ENCODE data around the gene HS3ST5.
"Not testable (repeated sequence)": the region's sequence is repeated elsewhere in the genome, so short reads cannot be mapped to it uniquely, and the experiment has no call there.

HS3ST5 gene

DNA sequence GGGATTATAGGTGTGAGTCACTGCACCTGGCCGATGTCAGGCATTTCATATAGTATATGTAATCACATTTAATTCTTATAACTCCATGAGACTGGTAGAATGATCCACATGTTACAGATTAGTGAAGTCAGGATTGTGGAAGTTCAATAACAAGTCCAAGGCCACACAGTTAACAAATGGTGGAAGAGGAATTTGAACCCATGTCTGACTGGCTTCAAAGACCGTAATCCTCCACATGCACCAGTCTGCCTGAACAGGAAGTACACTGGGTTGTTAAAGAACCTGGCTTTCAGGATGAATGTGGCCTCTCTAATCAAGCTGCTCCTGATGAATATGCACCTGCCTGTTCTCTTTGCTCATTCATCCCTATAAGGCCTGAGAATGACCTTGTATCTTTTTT, 249.9 kb downstream of the HS3ST5 start:
- no peak for DNase-seq (ENCODE audit: low spot score)

DNA sequence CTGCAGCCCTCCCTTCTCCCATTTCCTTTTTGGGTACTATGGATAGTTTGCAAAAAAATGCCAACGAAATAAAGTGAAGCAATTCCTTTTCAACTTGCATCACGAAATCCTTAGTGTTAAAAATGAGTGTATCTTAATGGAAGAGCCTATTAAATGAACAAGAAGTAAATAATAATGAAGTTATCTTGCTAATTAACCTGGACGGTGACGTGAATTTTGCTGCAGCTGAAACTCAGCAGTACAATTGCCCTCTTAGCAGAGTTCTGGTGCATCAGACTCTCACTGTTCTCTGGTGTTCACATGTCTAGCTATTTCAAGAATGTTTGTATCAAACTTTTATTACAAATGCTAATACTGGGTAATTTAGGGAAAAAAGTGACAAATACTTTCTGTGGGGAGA, 252.2 kb downstream of the HS3ST5 start:
- DNase-seq (ENCODE audit: low spot score), result no peak

DNA sequence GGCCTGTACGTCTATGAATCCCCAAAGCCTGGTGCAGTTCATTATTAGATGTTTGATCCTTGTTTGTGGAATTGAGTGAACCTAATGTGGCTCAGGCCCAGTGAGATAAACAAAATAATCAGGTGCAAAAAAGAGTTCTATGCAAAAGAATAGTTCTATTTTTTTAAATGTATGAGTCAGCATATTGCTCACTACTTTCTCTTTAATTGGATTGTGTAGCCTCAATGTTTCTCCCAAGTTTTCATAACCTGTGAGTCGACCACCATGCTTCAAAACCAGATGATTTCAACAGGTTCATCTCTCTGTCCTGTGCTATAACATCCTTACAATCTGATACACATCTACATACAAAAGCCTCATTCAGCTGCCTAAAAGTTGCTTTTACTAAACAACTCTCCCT, 255.3 kb downstream of the HS3ST5 start:
- DNase-seq (ENCODE audit: low spot score), result no peak

DNA sequence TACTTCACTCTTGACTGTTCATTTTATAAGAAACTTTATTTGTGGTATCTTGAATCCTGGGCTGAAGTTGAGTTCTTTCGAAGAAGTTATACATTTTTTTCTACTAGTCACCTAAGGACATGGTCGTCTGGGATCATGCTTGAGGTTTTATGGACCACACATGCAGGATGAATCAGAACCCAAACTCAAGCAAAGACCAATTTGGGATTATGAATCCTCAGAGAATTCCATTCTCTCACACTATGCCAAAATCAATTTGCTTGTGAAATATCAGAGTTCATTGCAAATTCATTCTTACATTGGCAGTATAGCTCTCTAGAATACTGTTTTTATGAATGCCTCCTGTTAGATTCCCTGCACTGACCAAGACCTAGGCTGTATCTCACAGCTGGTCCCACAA, 257.6 kb downstream of the HS3ST5 start:
- no peak for DNase-seq (ENCODE audit: low spot score)

DNA sequence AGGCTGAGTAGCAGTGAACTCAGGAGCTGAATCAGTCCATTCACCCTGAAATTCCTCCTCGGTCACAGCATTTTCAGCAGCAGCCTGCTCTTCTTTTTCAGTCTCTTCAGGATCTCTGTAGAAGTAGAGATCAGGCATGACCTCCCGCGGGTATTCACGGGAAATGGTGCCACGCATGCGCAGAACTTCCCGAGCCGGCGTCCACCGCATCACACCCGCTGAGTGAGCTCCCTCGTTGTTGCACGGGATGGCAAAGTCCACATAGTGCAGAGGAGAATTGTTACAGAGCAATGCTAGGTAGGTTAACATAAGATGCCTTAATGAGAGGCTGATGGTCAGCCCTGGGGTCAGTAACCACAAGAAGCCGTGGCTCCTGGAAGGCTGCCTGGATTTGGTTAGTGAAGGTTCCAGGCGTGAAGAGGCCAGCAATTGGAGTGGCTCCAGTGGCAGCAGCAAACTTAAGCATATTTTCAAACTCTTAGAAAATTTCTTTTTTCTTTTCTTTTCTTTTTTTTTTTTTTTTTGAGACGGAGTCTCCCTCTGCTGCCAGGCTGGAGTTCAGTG, 258.4 kb downstream of the HS3ST5 start:
- DNase-seq (ENCODE audit: low spot score), result no peak

DNA sequence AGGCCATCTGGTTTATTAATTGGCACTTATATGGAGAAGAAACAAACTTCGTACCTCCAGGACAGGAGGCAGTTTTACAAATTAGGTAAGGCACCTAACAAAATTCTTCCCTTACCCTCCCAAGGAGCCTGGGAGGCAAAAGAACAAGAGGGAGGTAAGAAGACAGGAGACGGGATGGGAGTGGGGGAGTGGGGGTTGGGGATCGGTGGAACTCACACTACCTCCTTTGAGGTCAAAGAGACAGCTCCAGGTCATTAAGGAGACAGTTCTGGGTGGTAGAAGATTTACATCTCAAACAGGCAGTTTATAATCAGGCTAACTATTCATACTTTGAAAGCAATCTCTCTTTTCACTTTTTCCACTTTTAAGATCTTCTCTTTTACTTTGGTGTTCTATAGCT, 259.6 kb downstream of the HS3ST5 start:
- no peak for DNase-seq (ENCODE audit: low spot score)

DNA sequence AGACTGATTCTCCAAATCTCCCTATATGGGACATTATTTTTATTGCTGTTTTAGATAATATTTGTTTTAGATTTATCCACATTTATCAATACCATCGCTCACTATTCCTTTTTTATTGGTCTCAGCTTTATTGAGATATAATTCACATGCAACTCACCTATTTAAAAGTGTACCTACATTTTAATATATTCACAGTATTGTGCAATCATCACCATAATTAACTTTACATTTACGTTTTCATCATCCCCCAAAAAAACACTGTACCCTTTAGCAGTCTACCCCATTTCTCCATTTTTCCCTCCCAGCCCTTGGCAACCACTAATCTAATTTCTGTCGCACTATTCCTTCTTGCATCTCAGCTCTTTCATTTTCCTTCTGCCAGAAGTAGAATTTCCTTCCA, 261.1 kb downstream of the HS3ST5 start:
- DNase-seq (ENCODE audit: low spot score), result no peak

DNA sequence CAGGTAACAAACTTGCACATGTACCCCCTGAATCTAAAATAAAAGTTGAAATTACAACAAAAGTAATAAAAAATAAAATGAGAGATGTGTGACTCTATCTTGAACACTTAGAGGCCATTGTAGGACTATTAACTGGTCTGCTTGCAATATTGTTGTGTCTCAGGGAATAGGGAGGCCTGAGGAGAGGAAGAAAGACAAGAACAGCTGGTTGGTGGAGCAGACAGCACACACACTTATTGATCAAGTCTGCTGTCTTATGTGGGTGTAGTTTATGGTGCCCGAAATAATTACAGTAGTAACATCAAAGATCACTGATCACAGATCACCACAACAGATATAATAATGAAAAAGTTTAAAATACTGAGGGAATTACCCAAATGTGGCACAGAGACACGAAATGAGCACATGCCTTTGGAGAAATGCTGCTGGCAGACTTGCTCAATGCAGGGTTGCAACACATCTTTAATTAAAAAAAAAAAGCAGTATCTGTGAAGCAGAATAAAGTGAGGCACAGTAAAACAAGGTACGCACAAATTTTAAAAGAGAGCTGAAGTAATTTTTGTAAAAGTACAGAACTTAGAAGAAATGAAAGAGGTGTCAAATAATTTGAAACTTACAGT, 261.8 kb downstream of the HS3ST5 start:
- DNase-seq (ENCODE audit: low spot score), result no peak

DNA sequence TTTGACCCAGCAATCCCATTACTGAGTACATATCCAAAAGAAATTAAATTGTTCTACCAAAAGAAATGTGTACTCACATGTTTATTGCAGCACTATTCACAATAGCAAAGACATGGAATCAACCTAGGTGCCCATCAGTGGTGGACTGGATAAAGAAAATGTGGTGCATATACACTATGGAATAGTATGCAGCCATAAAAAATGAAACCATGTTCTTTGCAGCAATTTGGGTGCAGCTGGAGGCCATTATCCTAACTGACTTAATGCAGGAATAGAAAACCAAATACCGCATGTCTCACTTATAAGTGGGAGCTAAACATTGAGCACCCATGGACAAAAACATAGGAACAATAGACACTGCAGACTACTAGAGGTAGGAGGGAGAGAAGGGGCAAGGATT, 262.4 kb downstream of the HS3ST5 start:
- DNase-seq (ENCODE audit: low spot score), result not testable (repeated sequence)

DNA sequence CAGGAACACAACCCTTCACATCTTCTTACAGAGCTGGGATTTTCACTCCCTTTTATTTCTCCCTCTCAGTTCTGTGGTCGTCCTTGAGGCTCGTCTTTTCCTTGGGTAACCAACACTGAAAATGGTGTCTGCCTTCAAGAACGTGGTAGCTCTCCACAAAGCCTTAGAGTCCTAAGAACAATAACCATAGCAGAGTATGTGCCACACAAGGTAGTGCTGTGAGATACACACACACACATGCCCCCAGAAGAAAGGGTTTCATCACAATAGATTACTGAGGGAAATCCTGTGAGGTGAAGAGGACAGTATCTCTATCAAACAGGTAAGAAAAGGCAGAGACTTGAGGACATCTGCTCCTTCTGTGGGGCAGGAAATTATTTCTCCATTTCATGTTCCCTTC, 267.0 kb downstream of the HS3ST5 start:
- DNase-seq (ENCODE audit: low spot score), result no peak

DNA sequence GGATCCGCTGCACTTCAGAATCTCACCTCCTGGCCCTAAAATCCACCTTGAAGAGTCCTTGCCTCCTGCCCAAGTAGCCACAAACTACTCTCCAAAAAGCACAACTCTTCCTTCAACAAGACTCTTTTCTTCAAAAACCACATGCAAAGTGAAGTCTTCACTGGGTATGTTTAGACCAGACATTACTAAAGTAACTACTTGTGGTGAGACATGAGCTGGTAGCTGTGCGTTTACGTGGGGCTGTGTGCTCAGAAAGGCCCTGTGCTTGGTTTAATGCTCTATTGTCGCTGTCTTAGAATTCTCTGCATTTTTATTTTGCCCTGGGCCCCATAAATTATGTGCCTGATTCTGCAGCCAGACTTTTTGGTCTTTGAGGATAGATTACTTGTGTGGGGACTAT, 267.5 kb downstream of the HS3ST5 start:
- no peak for DNase-seq (ENCODE audit: low spot score)

DNA sequence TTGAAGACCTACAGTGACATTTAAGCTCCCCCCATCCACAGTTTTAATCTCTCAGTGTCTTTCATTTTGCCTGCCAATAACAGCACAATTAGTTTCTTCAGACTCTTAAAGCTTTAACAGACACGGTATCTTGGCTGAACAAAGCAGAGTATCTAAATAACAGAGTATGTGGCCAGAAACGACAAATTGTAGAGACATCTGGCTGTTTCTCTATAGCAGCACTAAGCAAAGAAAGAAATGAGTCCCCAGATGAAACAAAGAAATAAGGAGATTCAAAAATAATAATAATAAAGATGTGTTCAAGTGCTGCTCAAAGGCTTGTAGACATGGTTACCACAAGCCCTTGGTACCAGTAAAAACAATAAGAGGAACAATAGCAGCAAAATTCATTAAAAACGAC, 274.1 kb downstream of the HS3ST5 start:
- DNase-seq (ENCODE audit: low spot score), result no peak

DNA sequence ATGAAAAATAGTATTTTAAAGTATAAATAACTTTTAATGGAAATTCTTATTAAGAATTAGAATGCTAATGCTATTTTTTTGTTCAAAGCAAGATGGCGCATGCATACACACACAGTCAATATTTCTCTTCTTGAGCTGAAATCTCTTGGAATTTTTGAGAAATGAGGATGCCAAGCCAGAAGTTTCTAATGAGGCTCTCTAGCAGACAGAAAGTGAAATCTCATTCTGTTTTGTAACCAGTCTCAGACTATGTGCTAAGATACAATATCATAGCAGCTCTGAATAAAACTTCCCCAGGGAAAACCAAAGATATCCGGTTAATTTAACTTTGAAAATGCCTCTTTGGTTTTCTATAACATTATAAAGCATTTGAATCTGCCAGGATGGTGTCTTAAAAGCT, 274.7 kb downstream of the HS3ST5 start:
- no peak for DNase-seq (ENCODE audit: low spot score)

DNA sequence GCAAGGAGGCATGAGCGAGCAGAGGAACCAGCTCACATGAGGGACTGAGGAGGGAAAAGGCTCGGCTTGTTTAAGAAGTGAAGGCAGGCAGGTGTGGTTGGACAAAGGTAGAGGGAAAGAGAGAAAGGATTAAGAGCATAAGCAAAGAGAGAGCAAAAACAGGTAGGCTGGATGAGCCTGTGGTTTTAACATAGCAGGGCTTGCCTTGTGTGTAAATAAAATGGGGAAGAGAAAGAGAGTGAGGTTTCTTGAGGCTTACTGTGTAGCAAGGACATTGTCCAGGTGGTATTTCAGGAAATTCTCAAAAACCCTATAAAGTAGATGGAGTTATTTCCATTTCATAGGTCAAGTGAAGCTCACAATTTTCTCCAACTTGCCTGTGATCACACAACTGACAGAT, 278.0 kb downstream of the HS3ST5 start:
- DNase-seq (ENCODE audit: low spot score), result no peak

DNA sequence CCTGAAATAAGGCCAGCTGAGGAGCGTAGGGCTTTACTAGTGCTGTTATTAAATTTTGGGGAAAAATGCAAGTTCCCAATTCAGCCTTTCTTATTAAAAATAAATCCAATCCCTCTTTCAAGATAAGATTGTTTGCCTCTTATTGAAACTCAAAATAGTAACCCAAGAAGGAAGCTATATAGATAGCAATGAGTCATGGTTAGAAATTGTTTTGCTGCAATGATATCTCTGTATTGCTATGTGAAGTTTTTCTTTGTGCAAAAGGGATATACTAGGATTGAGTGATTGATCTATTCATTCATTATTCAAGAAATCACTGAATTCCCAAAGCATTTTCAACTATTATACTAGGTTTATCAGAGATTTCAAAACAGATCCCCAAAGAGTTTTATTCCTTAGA, 278.9 kb downstream of the HS3ST5 start:
- no peak for DNase-seq (ENCODE audit: low spot score)

DNA sequence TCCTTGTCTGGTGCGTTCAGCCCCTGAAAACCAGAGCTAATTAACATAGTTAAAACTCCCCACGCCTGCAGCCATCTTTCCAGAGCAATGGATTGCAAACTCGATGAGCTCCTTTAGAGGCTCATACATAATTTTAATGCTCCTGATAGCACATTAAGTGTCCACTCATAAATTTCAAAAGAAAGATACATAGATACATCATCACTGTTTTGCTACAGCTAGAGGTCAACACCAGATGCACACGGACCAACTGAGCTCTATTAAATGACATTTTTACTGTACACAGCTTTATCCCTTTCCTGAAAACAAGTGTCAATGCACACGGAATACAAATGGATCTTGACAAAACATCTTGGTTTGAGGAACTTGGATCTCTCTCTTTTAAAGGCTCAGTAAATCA, 280.6 kb downstream of the HS3ST5 start:
- no peak for DNase-seq (ENCODE audit: low spot score)

DNA sequence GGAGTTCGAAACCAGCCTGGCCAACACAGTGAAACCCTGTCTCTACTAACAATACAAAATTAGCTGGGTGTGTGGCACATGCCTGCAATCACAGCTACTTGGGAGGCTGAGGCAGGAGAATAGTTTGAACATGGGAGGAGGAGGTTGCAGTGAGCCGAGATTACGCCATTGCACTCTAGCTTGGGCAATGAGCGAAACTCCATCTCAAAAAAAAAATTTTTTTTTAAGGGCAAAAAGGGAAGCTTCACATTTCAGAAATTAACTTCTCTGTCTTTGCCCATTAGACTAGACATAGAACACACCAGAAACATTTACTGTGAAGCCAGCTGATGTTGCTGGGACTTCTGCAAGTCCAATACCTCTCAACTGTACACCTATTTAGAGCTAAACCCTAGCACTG, 281.1 kb downstream of the HS3ST5 start:
- DNase-seq (ENCODE audit: low spot score), result no peak

DNA sequence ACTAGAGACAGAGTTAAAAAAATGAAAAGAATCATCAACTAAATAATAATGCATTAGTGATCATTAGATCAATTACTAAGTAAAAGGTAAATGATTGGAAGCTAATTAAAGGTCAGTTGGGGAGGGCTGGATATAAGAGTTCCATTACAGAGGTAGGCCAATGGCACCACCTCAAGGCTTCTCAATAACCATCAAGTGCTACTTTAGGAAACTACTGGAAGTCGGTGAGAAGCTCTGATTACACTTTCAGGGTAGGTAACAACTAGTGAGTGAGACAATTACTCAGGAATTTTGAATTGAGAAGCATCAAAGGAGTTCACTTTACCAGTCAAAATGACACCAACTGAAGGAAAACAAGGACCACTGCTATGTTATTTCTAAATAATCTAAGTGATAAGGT, 281.7 kb downstream of the HS3ST5 start:
- DNase-seq (ENCODE audit: low spot score), result no peak

DNA sequence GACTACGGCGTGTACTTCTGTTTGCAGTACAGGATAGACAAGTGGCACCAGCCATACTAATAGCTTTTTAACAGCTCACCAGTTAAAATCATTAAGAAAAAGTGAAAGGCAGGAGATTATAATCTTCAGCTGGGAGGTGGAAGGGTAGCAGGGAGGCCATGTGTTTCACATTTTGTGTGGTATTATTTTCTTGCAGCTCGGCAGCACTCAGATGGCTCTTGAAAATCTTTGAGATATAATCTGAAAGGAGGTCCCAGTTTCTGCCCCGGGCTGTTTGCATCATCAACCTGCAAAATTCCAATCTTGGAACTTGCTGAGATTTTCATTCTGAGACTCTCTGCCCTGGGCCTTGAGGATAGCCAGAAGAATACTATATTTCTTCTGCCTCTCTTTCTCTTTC, 284.4 kb downstream of the HS3ST5 start:
- DNase-seq (ENCODE audit: low spot score), result no peak

DNA sequence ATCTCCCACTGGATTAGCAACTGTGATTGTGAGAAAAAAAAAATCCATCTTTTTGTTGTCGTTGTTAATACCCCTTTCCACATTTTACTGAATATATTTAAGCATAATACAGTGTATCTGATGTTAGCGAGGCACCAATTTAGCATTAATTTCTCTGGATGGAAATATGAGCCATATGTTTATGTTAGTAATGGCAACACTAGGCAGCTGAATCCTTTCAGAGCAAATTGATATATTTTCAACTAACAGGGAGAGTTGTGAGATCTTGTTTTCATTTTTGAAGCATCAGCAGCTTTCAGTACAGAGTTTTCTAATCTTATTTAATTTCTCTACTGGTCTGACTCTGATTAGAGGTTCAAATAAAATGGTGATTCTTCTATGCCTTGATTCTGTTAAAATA, 287.1 kb downstream of the HS3ST5 start:
- DNase-seq (ENCODE audit: low spot score), result no peak

DNA sequence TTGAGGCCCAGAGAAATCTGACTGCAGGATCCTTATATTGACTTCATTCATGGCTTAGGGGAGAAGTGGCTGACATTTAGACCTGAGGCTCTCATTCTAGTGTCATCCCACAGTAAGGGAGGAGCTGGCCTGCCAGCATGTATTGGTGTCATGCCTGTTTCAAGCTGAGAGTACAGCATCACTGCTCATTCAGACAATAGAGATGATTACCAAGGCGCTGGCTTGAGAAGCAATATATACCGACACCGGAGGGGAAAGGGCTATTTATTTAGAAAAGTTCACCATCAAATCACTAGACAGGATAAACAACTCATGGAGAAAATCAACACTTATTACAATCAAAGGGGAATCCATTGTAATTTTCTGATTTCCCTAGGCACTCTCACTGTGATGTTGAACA, 287.5 kb downstream of the HS3ST5 start:
- no peak for DNase-seq (ENCODE audit: low spot score)

DNA sequence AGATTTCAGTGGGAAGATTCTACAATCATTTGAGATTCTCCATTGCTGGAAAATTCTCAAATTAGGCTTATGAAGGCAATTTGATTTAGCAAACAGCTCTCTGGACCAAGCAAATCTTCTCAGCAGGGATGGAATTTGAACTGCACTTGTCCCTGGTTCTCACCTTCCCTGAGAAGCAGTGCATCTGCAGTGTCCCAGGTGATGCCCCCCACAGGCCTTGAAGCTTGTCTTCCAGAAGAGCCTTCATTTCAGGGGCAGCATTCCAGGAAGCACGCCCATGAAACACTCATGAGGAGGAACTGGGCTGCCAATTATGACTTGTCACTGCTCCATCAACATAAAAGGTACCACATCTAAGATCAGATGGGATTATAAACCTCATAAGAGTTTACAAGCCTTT, 289.0 kb downstream of the HS3ST5 start:
- DNase-seq (ENCODE audit: low spot score), result no peak

DNA sequence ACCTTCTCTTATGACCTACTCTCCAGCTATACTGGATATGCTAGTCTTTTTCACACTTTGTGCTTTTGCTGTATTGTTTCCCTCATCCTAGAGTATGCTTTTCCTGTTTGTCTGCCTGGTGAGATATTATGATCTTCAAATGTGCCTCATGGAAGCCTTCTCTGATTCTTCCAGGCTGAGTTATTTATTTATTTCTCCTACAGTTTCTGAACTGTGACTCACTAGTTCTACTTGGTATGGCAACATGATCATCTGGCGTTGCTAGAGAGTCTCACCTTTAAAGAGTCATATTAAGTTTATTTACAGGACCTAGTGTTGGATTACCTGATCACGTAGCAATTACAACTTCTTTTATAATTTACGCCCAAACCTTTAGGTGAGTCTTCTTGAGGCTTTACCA, 290.7 kb downstream of the HS3ST5 start:
- DNase-seq (ENCODE audit: low spot score), result no peak

DNA sequence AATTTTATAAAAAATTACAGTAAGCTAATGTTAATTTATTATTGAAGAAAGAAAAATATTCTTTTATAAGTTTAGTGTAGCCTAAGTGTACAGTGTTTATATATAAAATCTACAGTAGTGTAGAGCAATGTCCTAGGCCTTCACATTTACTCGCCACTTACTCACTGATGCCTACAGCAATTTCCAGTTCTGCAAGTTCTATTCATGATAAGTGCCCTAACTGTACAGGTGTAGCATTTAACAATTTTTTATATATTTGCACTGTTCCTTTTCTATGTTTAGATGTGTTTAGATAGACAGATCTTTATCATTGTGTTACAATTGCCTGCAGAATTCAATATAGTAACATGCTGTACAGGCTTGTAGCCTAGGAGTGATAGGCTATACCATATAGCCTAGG, 291.8 kb downstream of the HS3ST5 start:
- no peak for DNase-seq (ENCODE audit: low spot score)
